GM21447 (cell line): ENCODE data around the gene UST.
"Not testable (repeated sequence)": the region's sequence is repeated elsewhere in the genome, so short reads cannot be mapped to it uniquely, and the experiment has no call there.

Experiments used
- ATAC-seq: cut with Tn5 transposase; IDR thresholded peaks from one replicate; pipeline ENCODE4 v1.9.1; 2021; ENCODE audit not compliant: unreplicated experiment

The UST gene

GRCh38 chr6:148764259-148765020 is 17.6 kb downstream of the UST start:
- ATAC-seq: not testable (repeated sequence)

GRCh38 chr6:148765898-148766808 is 19.3 kb downstream of the UST start:
- ATAC-seq: no peak

DNA sequence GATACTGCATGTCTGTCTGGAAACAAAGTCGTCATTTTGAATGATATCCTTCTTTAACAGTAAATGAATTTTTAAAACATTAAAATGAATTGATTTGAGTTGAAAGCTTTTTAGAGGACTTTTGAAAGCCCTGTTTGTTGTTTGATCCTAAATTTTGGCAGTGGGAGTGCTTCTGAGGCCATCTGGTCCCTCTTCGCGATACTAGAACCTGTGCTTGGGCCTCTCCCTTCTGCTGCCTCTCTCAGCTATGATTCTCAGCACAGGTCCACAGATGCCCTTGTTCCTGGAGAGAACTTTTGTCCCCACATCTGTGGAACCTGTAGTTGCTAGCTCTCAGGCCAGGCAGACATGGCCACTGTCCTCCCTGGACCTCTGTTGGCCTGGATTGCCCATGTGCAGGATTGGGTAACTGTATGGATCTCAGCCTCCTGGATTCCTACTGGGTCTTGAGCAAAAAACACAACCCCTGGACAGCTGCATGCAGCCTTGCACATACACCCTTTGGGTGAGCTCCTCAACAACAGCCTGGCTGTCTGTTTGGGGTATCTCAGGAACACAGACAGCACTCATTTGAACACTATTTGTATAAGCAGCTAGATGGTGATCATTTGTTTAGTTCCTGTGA is 21.9 kb downstream of the UST start:
- no peak for ATAC-seq

DNA sequence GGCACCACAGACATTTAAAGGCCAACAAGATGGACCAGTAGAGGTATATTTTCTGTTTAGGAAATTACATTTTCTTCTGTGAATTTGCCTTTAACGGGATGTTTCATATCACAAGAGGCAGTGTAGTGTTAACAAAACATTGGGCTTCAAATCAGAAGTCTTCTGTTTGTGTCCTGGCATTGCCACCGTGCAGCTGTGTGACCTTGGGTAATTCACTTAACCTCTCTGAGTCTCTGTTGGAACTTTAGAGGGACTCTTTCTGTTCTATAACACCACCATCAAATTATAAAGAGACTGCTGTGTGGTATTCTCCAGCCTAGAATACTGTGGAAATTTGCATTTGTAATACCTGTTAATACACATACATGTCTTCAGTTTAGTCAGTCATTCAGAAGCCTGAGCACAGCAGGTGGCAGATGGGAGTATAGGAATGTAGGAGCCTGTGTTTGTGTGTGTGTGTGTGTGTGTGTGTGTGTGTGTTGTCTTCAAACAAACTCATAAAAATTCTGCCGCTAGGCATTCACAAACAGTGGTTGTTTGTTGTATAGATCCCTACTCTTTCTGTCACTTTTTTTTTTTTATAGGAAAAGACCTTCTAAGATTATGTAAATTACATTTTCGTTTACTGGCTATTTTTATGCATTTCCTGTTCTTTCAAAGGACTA is 22.6 kb downstream of the UST start:
- ATAC-seq: no peak

DNA sequence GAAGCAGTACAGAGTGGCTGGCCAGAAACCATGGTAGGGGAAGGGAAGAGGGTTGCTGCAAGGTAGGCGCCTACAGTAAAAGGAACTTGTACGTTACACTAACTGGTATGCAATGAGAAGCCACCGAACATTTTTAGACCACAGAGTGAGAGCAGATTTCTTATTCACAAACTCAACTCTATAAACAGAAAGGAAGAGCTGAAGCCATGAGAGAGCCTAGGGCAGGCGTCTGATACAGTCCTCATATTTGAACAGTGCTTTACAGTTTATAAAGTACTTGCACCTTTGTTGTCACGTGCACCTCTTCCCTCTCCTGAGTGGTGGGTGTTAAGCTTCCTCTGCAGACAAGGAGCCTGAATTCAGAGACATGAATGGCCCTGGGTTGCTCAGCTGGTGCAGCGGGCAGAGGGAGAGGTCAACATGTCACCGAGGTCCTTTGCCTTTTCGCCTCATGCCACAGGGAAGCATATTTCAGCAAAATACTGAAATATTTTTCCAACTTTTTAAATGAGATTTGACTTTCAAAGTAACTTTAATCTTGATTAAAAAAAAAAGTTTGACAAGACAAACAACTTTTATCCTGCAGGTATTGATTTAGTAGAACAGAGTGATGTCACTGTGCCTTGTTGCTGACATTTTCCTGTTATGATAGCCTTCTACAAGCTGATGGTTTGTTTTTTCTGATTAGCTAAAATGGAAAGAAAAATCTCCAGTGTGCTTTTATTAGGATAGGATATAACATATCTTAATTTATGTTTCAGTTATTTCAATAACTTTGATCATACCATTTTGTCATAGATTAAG is 23.8 kb downstream of the UST start:
- ATAC-seq: no peak

DNA sequence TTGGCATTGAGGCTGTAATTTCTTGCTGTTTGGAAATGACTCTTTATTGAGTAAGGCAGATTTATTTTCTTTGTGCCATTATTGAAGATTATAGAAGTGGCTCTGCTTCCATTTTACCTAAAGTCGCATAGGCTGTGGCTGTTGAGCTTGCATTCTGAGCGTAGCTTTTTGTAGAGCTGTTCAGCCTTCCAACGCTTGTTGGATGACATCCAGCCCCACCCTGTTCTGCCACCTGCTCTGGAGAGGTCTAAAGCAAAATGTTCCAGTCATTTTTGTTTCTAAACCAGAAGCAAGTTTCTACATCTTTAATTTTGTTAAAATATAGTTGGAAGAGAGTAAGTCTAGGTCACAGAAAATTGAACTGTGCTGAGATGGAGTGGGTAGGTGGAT is 24.4 kb downstream of the UST start:
- no peak for ATAC-seq

- ATAC-seq: no peak
Observed at GRCh38 chr6:148771896-148772554, 25.2 kb downstream of the UST start.

- no peak for ATAC-seq
Observed at GRCh38 chr6:148775161-148775560, 28.3 kb downstream of the UST start.

GRCh38 chr6:148776321-148777308 is 29.8 kb downstream of the UST start:
- ATAC-seq: no peak

DNA sequence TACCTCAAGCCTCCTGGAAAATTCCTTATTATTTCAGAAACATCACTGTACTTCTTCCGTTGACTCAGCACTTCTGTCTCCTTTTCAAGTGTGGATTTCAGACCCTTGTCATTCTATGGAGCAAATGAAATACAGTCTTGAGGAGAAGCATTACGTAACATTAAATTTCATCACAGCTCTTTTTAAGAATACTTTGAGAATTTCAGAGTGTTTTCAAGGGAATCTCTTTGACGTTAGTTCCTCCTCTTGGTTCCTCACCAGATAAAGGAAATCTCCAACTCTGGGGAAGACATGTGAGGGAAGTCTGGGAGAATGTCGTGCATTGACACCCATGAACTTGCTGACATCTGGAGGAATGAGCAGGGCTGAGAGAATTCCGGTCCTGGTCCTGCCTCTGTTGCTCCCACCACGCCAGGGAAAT is 32.3 kb downstream of the UST start:
- ATAC-seq: no peak

GRCh38 chr6:148780423-148780822 is 33.6 kb downstream of the UST start:
- ATAC-seq: not testable (repeated sequence)

GRCh38 chr6:148780918-148781436 is 34.1 kb downstream of the UST start:
- ATAC-seq: peak; percentile 97

DNA sequence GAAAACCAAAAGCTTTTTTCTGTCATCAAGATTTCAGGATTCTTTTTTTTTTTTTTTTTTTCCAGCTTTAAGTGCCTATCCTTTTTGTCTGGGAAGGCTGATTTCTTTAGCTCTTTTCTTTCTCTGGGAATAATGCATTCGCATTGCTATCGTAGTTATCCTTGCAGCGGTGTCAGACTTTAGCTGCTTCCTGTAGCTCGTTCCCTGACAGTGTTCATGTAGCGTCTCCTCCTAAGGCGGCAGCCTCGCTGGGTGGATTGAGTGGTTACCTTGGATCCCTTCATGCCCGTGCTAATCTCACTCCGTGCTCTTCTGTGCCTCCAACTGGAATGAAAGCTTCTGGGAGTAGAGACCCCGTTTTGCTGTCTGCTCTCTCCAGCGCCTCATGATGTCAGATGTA is 43.1 kb downstream of the UST start:
- ATAC-seq: no peak

DNA sequence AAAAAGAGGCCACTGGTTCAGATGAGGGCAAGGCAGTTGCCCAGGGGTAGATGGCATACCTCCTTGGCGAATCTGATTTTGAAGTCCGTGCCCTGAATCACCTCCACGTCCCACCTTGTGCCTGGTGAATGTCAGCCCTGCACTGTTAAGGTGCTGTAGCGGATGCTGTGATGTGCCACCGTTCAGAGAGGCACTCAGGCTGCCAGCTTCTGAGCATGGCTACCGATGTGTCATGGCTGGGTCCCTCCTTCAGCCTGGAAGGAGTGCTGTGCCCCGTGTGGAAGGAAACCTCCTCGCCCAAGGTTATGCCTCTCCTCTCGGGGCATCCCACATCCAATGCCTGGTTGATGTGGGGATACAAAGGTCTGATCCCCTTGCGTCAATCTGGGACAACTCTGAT is 43.6 kb downstream of the UST start:
- ATAC-seq: no peak

- no peak for ATAC-seq
Observed at GRCh38 chr6:148790817-148791216, 44.0 kb downstream of the UST start.

GRCh38 chr6:148791372-148791771 is 44.5 kb downstream of the UST start:
- no peak for ATAC-seq

DNA sequence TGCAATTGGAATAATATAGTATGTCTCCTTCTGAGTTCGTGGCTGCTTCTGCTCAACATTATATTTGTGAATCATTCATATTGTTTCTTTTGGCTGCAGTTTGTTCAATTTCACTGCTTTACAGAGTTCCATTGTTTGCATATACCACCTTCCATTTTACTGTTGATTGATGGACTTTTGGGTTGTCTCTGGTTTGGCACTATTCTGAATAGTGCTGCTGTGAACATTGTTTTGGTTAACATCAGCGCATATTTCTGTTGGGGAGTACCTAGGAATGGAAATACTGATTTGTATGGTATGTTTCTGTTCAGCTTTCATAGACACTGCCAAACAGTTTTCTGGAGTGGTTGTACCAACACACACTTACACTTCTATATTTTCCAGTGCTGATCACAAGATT is 46.9 kb downstream of the UST start:
- ATAC-seq: no peak

GRCh38 chr6:148794797-148795196 is 48.0 kb downstream of the UST start:
- no peak for ATAC-seq
